HG02884 (cell line): ENCODE data around the gene CAPN10.
"Not testable (repeated sequence)": the region's sequence is repeated elsewhere in the genome, so short reads cannot be mapped to it uniquely, and the experiment has no call there.

Experiments
- ATAC-seq: cut with Tn5 transposase; IDR thresholded peaks from one replicate; pipeline ENCODE4 v1.9.1; 2021; ENCODE audit warnings: mild to moderate bottlenecking, moderate library complexity; ENCODE audit not compliant: unreplicated experiment

The CAPN10 gene

GRCh38 chr2:240563231-240563630 is 23.3 kb upstream of the CAPN10 start:
- ATAC-seq, result not testable (repeated sequence)

GRCh38 chr2:240563951-240564560 is 22.5 kb upstream of the CAPN10 start:
- ATAC-seq, result no peak

GRCh38 chr2:240564561-240565332 is 21.8 kb upstream of the CAPN10 start:
- no peak for ATAC-seq

- ATAC-seq, result no peak
These were observed 21.0 kb upstream of the CAPN10 start for GRCh38 chr2:240565333-240566202.

GRCh38 chr2:240566203-240567136 is 20.1 kb upstream of the CAPN10 start:
- peak; percentile 43 for ATAC-seq

GRCh38 chr2:240567137-240567871 is 19.2 kb upstream of the CAPN10 start:
- no peak for ATAC-seq

- ATAC-seq, result peak; percentile 28
These were observed 18.5 kb upstream of the CAPN10 start, which contains the start of gene RNPEPL1 for GRCh38 chr2:240567872-240568677. Gene RNPEPL1, plus strand, starts transcription at chr2:240568484. Its CDS starts 103 bp downstream, at chr2:240568587.

- peak; percentile 12 for ATAC-seq
These were observed 17.6 kb upstream of the CAPN10 start for GRCh38 chr2:240568678-240569522.

- ATAC-seq, result no peak
These were observed 17.0 kb upstream of the CAPN10 start for GRCh38 chr2:240569523-240569997.

GRCh38 chr2:240569998-240570530 is 16.5 kb upstream of the CAPN10 start:
- ATAC-seq, result no peak

- no peak for ATAC-seq
These were observed 15.8 kb upstream of the CAPN10 start for GRCh38 chr2:240570531-240571313.

- ATAC-seq, result no peak
These were observed 15.1 kb upstream of the CAPN10 start for GRCh38 chr2:240571314-240571973.

- ATAC-seq, result no peak
These were observed 14.1 kb upstream of the CAPN10 start for GRCh38 chr2:240572141-240573031.

- ATAC-seq, result no peak
These were observed 13.4 kb upstream of the CAPN10 start for GRCh38 chr2:240573071-240573515.
